H1 (cell line): Measurements from ENCODE around the gene PAX7.

ENCODE experiments used
- EZH2 ChIP-seq: fragments of 200-600 bp; sonication (generic); IDR thresholded peaks from 2 replicates; pipeline ENCODE4 v1.7.1; 2012; ENCODE audit warnings: low read depth, mild to moderate bottlenecking, moderate library complexity, low read length, inconsistent platforms; ENCODE audit not compliant: severe bottlenecking
- GABPA ChIP-seq: IDR thresholded peaks from 2 replicates; pipeline ENCODE4 v1.6.1; 2011; ENCODE audit warnings: mild to moderate bottlenecking, low read length, moderate library complexity, borderline replicate concordance; ENCODE audit not compliant: insufficient read depth
- POLR2AphosphoS5 ChIP-seq: IDR thresholded peaks from 2 replicates; pipeline ENCODE4 v1.6.1; 2011; ENCODE audit warnings: low read depth, low read length
- RXRA ChIP-seq: IDR thresholded peaks from 2 replicates; pipeline ENCODE4 v1.6.1; 2011; ENCODE audit warnings: low read depth, mild to moderate bottlenecking, low read length, moderate library complexity; ENCODE audit not compliant: insufficient read depth
- SP1 ChIP-seq: IDR thresholded peaks from 2 replicates; pipeline ENCODE4 v1.6.1; 2011; ENCODE audit warnings: low read depth, low read length
- TAF1 ChIP-seq: IDR thresholded peaks from 2 replicates; pipeline ENCODE4 v1.6.1; 2011; ENCODE audit warnings: mild to moderate bottlenecking, low read depth, low read length
- TCF12 ChIP-seq: IDR thresholded peaks from 2 replicates; pipeline ENCODE4 v1.6.1; 2011; ENCODE audit warnings: low read depth, mild to moderate bottlenecking, low read length
- TF ChIP-seq, protein P1 (sequence below), 3 experiments: IDR thresholded peaks; 1 replicate in 2 of 3; 2 replicates in 1 of 3; pipeline versions ENCODE4 v1.5.1 to v1.6.1; 2011; ENCODE audit warnings: low read length in 3 of 3, mild to moderate bottlenecking in 3 of 3, inconsistent platforms in 2 of 3, low read depth in 1 of 3, moderate library complexity in 1 of 3; ENCODE audit not compliant: insufficient read depth in 1 of 3; ENCODE audit errors: control extremely low read depth in 1 of 3
- TF ChIP-seq, protein P2 (sequence below): IDR thresholded peaks from 2 replicates; pipeline ENCODE4 v1.6.1; 2012; ENCODE audit warnings: inconsistent platforms

DNA sequence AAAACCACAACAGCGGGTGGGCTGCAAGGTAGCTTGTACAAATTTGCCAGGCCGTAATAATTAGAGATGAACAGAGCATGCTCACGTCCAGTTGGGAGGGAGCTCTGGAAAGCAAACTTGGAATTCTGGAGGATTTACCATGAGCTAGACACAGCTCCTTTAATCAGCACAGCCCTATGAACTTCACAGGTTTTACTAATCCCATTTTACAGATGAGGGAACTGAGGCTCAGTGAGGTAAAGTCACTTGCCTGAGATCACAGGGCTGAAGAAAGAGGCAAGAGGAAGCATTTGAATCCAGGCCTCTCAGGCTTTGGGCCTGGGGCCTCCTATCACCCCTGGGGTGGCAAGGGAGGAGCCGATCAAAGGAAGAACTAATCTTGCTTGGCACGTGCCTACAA lies 24.0 kb downstream of the PAX7 start:
- TF ChIP-seq SP1 (no peak), EZH2 (no peak), TAF1 (no peak), POLR2AphosphoS5 (no peak), GABPA (no peak), TCF12 (no peak), RXRA (no peak)
- TF ChIP-seq, protein P1, sequence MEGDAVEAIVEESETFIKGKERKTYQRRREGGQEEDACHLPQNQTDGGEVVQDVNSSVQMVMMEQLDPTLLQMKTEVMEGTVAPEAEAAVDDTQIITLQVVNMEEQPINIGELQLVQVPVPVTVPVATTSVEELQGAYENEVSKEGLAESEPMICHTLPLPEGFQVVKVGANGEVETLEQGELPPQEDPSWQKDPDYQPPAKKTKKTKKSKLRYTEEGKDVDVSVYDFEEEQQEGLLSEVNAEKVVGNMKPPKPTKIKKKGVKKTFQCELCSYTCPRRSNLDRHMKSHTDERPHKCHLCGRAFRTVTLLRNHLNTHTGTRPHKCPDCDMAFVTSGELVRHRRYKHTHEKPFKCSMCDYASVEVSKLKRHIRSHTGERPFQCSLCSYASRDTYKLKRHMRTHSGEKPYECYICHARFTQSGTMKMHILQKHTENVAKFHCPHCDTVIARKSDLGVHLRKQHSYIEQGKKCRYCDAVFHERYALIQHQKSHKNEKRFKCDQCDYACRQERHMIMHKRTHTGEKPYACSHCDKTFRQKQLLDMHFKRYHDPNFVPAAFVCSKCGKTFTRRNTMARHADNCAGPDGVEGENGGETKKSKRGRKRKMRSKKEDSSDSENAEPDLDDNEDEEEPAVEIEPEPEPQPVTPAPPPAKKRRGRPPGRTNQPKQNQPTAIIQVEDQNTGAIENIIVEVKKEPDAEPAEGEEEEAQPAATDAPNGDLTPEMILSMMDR (IDR thresholded peaks at IDR 0.05; ENCODE audit: control extremely low read depth in 1 of 3, insufficient read depth in 1 of 3, low read depth in 1 of 3, low read length in 3 of 3), result no peak
- TF ChIP-seq, protein P2, sequence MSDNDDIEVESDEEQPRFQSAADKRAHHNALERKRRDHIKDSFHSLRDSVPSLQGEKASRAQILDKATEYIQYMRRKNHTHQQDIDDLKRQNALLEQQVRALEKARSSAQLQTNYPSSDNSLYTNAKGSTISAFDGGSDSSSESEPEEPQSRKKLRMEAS, result no peak
